Measurements from ENCODE around the gene SLC47A2. TPM values are rescaled to one million over a fixed set of nuclear protein-coding genes. Genes with fewer than 3 reads are reported as not detected.

Gene SLC47A2
- polyA plus RNA-seq, 1 donor from 2014 or later = not detected

DNA sequence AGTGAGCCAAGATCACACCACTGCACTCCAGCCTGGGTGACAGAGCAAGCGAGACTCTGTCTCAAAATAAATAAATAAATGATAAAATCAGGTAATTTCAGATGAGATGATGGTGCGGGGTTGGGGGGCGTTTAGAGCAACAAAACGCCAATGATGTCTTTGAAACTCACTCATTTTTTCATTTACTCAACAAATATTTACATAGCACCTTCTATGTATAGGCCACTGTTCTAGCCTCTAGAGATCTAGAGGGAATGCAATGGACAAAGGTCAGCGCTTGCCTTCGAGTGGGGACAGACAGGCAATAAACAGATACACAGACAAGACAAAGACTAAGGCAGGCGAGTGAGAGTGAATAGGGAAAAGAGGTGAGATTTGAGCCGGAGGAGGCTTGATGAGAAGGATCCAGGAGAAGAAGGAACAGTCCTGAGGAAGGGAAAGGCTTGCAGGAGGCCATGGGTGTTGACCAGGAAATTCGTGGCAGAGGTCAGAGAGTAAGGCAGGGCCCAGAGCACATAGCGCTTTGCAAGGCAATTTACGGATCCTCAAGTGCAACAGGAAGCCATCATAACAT lies 17.7 kb upstream of the SLC47A2 start:
- H3K27me3 ChIP-seq (ENCODE audit: insufficient read depth, low read depth, low read length) = no peaks in the 10 kb centered on the region
- no peak overlapping the region for H3K4me3 ChIP-seq (ENCODE audit: low read length)
- H3K9me3 ChIP-seq (ENCODE audit: low read length) = no peaks in the 10 kb centered on the region
- H3K79me2 ChIP-seq (replicated peaks; ENCODE audit: insufficient read depth, low read length) = no peaks in the 10 kb centered on the region
- H3K9ac ChIP-seq (ENCODE audit: low read length) = no peak overlapping the region
- no peaks in the 10 kb centered on the region for H3K36me3 ChIP-seq (ENCODE audit: insufficient read depth, low read length)
- TF ChIP-seq, protein P1, sequence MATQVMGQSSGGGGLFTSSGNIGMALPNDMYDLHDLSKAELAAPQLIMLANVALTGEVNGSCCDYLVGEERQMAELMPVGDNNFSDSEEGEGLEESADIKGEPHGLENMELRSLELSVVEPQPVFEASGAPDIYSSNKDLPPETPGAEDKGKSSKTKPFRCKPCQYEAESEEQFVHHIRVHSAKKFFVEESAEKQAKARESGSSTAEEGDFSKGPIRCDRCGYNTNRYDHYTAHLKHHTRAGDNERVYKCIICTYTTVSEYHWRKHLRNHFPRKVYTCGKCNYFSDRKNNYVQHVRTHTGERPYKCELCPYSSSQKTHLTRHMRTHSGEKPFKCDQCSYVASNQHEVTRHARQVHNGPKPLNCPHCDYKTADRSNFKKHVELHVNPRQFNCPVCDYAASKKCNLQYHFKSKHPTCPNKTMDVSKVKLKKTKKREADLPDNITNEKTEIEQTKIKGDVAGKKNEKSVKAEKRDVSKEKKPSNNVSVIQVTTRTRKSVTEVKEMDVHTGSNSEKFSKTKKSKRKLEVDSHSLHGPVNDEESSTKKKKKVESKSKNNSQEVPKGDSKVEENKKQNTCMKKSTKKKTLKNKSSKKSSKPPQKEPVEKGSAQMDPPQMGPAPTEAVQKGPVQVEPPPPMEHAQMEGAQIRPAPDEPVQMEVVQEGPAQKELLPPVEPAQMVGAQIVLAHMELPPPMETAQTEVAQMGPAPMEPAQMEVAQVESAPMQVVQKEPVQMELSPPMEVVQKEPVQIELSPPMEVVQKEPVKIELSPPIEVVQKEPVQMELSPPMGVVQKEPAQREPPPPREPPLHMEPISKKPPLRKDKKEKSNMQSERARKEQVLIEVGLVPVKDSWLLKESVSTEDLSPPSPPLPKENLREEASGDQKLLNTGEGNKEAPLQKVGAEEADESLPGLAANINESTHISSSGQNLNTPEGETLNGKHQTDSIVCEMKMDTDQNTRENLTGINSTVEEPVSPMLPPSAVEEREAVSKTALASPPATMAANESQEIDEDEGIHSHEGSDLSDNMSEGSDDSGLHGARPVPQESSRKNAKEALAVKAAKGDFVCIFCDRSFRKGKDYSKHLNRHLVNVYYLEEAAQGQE (IDR thresholded peaks at IDR 0.05; ENCODE audit: borderline replicate concordance) = no peak
- no peak for TF ChIP-seq POLR2AphosphoS5 (IDR thresholded peaks at IDR 0.05)
- no peak for TF ChIP-seq EZH2 (IDR thresholded peaks at IDR 0.05; ENCODE audit: borderline replicate concordance, insufficient read depth, low read length, poor library complexity, severe bottlenecking)
- TF ChIP-seq, protein P2, sequence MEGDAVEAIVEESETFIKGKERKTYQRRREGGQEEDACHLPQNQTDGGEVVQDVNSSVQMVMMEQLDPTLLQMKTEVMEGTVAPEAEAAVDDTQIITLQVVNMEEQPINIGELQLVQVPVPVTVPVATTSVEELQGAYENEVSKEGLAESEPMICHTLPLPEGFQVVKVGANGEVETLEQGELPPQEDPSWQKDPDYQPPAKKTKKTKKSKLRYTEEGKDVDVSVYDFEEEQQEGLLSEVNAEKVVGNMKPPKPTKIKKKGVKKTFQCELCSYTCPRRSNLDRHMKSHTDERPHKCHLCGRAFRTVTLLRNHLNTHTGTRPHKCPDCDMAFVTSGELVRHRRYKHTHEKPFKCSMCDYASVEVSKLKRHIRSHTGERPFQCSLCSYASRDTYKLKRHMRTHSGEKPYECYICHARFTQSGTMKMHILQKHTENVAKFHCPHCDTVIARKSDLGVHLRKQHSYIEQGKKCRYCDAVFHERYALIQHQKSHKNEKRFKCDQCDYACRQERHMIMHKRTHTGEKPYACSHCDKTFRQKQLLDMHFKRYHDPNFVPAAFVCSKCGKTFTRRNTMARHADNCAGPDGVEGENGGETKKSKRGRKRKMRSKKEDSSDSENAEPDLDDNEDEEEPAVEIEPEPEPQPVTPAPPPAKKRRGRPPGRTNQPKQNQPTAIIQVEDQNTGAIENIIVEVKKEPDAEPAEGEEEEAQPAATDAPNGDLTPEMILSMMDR (IDR thresholded peaks at IDR 0.05; ENCODE audit: poor library complexity, severe bottlenecking) = no peak
- no peak for TF ChIP-seq SMC3 (conservative IDR thresholded peaks at IDR 0.05; ENCODE audit: poor library complexity)
- TF ChIP-seq RAD21 (conservative IDR thresholded peaks at IDR 0.05) = no peak
- no peak for TF ChIP-seq TAF1 (IDR thresholded peaks at IDR 0.05; ENCODE audit: low read depth)
- TF ChIP-seq EP300 (conservative IDR thresholded peaks at IDR 0.05; ENCODE audit: poor library complexity, severe bottlenecking) = no peak
- TF ChIP-seq MXI1 (conservative IDR thresholded peaks at IDR 0.05; ENCODE audit: poor library complexity, severe bottlenecking) = no peak
- H2AFZ ChIP-seq (ENCODE audit: low read depth, low read length) = no peak overlapping the region
- no peak overlapping the region for H3K27ac ChIP-seq (ENCODE audit: low read length)
- H3K4me2 ChIP-seq (ENCODE audit: low read length) = no peak overlapping the region
- H3F3A ChIP-seq (ENCODE audit: insufficient read depth, low read length, poor library complexity, severe bottlenecking) = no peaks in the 10 kb centered on the region
- no peaks in the 10 kb centered on the region for H4K20me1 ChIP-seq (ENCODE audit: insufficient read depth)
- no peaks in the 10 kb centered on the region for H3K9me2 ChIP-seq (ENCODE audit: insufficient read depth, low read length)

DNA sequence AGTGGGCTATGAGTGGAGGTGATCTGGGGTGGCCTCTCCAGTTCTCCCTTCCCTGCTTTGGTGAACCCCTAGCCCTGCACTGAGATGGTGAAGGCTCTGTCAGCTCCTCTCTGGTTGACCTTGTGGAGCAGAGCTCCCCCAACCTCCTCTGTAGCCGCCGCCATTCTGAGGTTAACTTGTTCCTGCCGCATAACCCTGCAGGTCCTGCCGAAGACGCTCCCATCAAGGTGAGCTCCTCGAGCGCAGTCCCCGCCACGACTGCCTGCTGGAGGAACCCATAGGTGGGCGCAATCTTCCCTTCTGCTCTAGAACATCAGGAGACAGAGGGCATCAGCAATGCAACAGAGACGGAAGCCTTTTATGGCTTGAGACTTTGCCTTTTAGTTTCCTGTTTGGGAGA lies 15.2 kb upstream of the SLC47A2 start:
- TF ChIP-seq SMC3 (conservative IDR thresholded peaks at IDR 0.05; ENCODE audit: poor library complexity) = no peak
- TF ChIP-seq TAF1 (IDR thresholded peaks at IDR 0.05; ENCODE audit: low read depth) = no peak
- no peak for TF ChIP-seq EZH2 (IDR thresholded peaks at IDR 0.05; ENCODE audit: borderline replicate concordance, insufficient read depth, low read length, poor library complexity, severe bottlenecking)
- TF ChIP-seq, protein P2 (IDR thresholded peaks at IDR 0.05; ENCODE audit: poor library complexity, severe bottlenecking) = no peak
- no peak for TF ChIP-seq EP300 (conservative IDR thresholded peaks at IDR 0.05; ENCODE audit: poor library complexity, severe bottlenecking)
- no peak for TF ChIP-seq POLR2AphosphoS5 (IDR thresholded peaks at IDR 0.05)
- TF ChIP-seq MXI1 (conservative IDR thresholded peaks at IDR 0.05; ENCODE audit: poor library complexity, severe bottlenecking) = no peak
- no peak for TF ChIP-seq RAD21 (conservative IDR thresholded peaks at IDR 0.05)
- TF ChIP-seq, protein P1 (IDR thresholded peaks at IDR 0.05; ENCODE audit: borderline replicate concordance) = no peak
- Histone ChIP-seq H3K9me2 (ENCODE audit: insufficient read depth, low read length) (no peaks in the 10 kb centered on the region), H2AFZ (ENCODE audit: low read depth, low read length) (no peak overlapping the region), H3K9ac (ENCODE audit: low read length) (no peak overlapping the region), H4K20me1 (ENCODE audit: insufficient read depth) (no peaks in the 10 kb centered on the region), H3K36me3 (ENCODE audit: insufficient read depth, low read length) (no peaks in the 10 kb centered on the region), H3K4me2 (ENCODE audit: low read length) (no peak overlapping the region), H3K9me3 (ENCODE audit: low read length) (no peaks in the 10 kb centered on the region), H3K79me2 (replicated peaks; ENCODE audit: insufficient read depth, low read length) (no peaks in the 10 kb centered on the region), H3K27ac (ENCODE audit: low read length) (no peak overlapping the region), H3F3A (ENCODE audit: insufficient read depth, low read length, poor library complexity, severe bottlenecking) (no peaks in the 10 kb centered on the region), H3K4me3 (ENCODE audit: low read length) (no peak overlapping the region), H3K27me3 (ENCODE audit: insufficient read depth, low read depth, low read length) (no peaks in the 10 kb centered on the region)
